K562 (cell line): ENCODE measurements around the gene WNT3. TPM values are rescaled to one million over a fixed set of nuclear protein-coding genes. Genes with fewer than 3 reads are reported as not detected.

Experiments used
- ATAC-seq: fragments of 200-7000 bp; cut with Tn5 transposase; 3 replicates; pipeline ENCODE4 v1.9.1; 2020; ENCODE audit warnings: moderate library complexity
- BruUV-seq: library from RNA; stranded (reverse); fragments of 400-500 nt; replicated peaks from 2 replicates; lab custom pipeline; 2021; lab: Mats Ljungman, UMichigan
- CTCF ChIA-PET: fragments of 300-600 bp; formaldehyde crosslinking; extraction: SDS; loops from one replicate; lab custom pipeline; 2021; ENCODE audit warnings: low intra/inter-chr PET ratio; lab: Yijun Ruan, JAX
- POLR2A ChIA-PET: fragments of 300-600, 350-650 bp; sonication (Branson Sonifier 250); formaldehyde crosslinking; extraction: SDS; loops from one replicate; lab custom pipeline; 2021; ENCODE audit warnings: antibody characterized with exemption, inconsistent platforms; lab: Yijun Ruan, JAX
- DNase-seq, 4 experiments: peaks; one replicate each; pipeline versions ENCODE4 v3.0.0 to v3.0.0-alpha.2; 2011 to 2018; ENCODE audit warnings: low spot score in 3 of 4, mixed read lengths in 3 of 4; ENCODE audit errors: extremely low read depth in 1 of 4
- FAIRE-seq: peaks from 2 replicates; lab custom pipeline; 2011; peaks lifted over from hg19 to GRCh38; lab: Jason Lieb, UNC
- H2AFZ ChIP-seq: 2 replicates; pipeline ENCODE4 v1.6.0; 2011; ENCODE audit warnings: low read depth, low read length, control low read depth, inconsistent platforms
- H3K27ac ChIP-seq: fragments of 200-600 bp; 3 replicates; pipeline ENCODE4 v1.8.0; 2011; ENCODE audit warnings: low read depth, mild to moderate bottlenecking, control low read depth, inconsistent platforms, low read length, moderate library complexity, mixed read lengths; ENCODE audit errors: extremely low read depth
- H3K27me3 ChIP-seq, 2 experiments: fragments of 300-600 bp in 1 of 2; 2 replicates in 1 of 2; 3 replicates in 1 of 2; pipeline versions ENCODE4 v1.6.0 to v1.8.0; 2011; ENCODE audit warnings: inconsistent platforms in 2 of 2, low read length in 2 of 2, mild to moderate bottlenecking in 1 of 2, mixed read lengths in 1 of 2, moderate library complexity in 1 of 2; ENCODE audit not compliant: control insufficient read depth in 2 of 2, insufficient read depth in 2 of 2
- H3K36me3 ChIP-seq: fragments of 300-600 bp; 3 replicates; pipeline ENCODE4 v1.8.0; 2011; ENCODE audit warnings: mild to moderate bottlenecking, low read length, inconsistent platforms; ENCODE audit not compliant: control insufficient read depth, insufficient read depth
- H3K4me1 ChIP-seq, 2 experiments: fragments of 200-600 bp in 1 of 2; replicated peaks in 1 of 2; 2 replicates in 1 of 2; 3 replicates in 1 of 2; pipeline versions ENCODE4 v1.5.1 to v1.8.0; 2011; ENCODE audit warnings: inconsistent platforms in 2 of 2, low read length in 2 of 2, mild to moderate bottlenecking in 1 of 2, mixed read lengths in 1 of 2, moderate library complexity in 1 of 2; ENCODE audit not compliant: control insufficient read depth in 2 of 2, insufficient read depth in 2 of 2
- H3K4me2 ChIP-seq: 2 replicates; pipeline ENCODE4 v1.6.1; 2011; ENCODE audit warnings: low read length, control low read depth, inconsistent platforms, mixed read lengths; ENCODE audit not compliant: insufficient read depth
- H3K4me3 ChIP-seq: fragments of 200-600 bp; sonication (generic), shearing (Covaris generic); 2 replicates; pipeline ENCODE4 v1.5.1; 2016; ENCODE audit warnings: control low read depth, inconsistent platforms
- H3K79me2 ChIP-seq: fragments of 200-600 bp; 3 replicates; pipeline ENCODE4 v1.8.0; 2011; ENCODE audit warnings: low read length, inconsistent platforms; ENCODE audit not compliant: control insufficient read depth, insufficient read depth
- H3K9ac ChIP-seq, 2 experiments: 2 replicates each; pipeline versions ENCODE4 v1.6.0 to v1.6.1; 2011; ENCODE audit warnings: low read depth in 2 of 2, low read length in 2 of 2, control low read depth in 1 of 2, inconsistent platforms in 1 of 2, mild to moderate bottlenecking in 1 of 2, mixed read lengths in 1 of 2; ENCODE audit not compliant: insufficient read depth in 1 of 2
- H3K9me1 ChIP-seq: one replicate; pipeline ENCODE4 v1.6.0; 2011; ENCODE audit warnings: inconsistent platforms, mild to moderate bottlenecking, low read length, moderate library complexity; ENCODE audit not compliant: control insufficient read depth, insufficient read depth
- H3K9me3 ChIP-seq: replicated peaks from 2 replicates; pipeline ENCODE4 v1.5.1; 2011; ENCODE audit warnings: low read depth, low read length, inconsistent platforms; ENCODE audit not compliant: control insufficient read depth, insufficient read depth
- H4K20me1 ChIP-seq: replicated peaks from 2 replicates; pipeline ENCODE4 v1.6.1; 2011; ENCODE audit warnings: low read length, inconsistent platforms, mixed read lengths; ENCODE audit not compliant: control insufficient read depth, insufficient read depth
- BCOR ChIP-seq: fragments of 450-650 bp; IDR thresholded peaks from 2 replicates; pipeline ENCODE4 v1.6.1; 2016
- CBFA2T3 ChIP-seq: fragments of 450-650 bp; IDR thresholded peaks from 2 replicates; pipeline ENCODE4 v1.6.1; 2017
- ELK1 ChIP-seq: sonication (generic); formaldehyde crosslinking; IDR thresholded peaks from 2 replicates; pipeline ENCODE4 v1.8.1; 2022; ENCODE audit warnings: missing genetic modification reagents
- MEIS2 ChIP-seq: fragments of 450-650 bp; IDR thresholded peaks from 2 replicates; pipeline ENCODE4 v1.6.1; 2014; ENCODE audit warnings: mild to moderate bottlenecking; ENCODE audit not compliant: partially characterized antibody
- NFIC ChIP-seq: fragments of 450-650 bp; IDR thresholded peaks from 2 replicates; pipeline ENCODE4 v1.6.1; 2017; ENCODE audit warnings: mild to moderate bottlenecking, inconsistent platforms
- PKNOX1 ChIP-seq: fragments of 450-650 bp; IDR thresholded peaks from 2 replicates; pipeline ENCODE4 v1.6.1; 2016
- TCF15 ChIP-seq: fragments of 250-450 bp; sonication (Bioruptor Pico); IDR thresholded peaks from 2 replicates; pipeline ENCODE4 v1.8.0; 2022; ENCODE audit warnings: moderate library complexity, mild to moderate bottlenecking, inconsistent platforms
- WGBS: fragments of 100-300 bp; shearing (Covaris generic); methylation state at CpG from one replicate; pipeline ENCODE4 v1.1.6; 2016; ENCODE audit warnings: low coverage, mixed read lengths; ENCODE audit not compliant: insufficient coverage; ENCODE audit errors: missing lambda C conversion rate; 5-methylcytosine and 5-hydroxymethylcytosine counted together
- in situ Hi-C: fragments of 300-500 bp; cut with MboI; formaldehyde crosslinking; loops from 4 replicates; pipeline ENCODE4 v1.15.0; 2018; ENCODE audit warnings: inconsistent platforms, mixed read lengths
- intact Hi-C: fragments of 100-400 bp; cut with micrococcal nuclease; formaldehyde crosslinking; loops from 2 replicates; pipeline ENCODE4 v1.14.2; 2022
- polyA plus RNA-seq, 8 experiments: library from polyadenylated mRNA; depleted of rRNA in 4 of 8; stranded (reverse) in 5 of 8; unstranded in 3 of 8; fragments of >200 nt; fragmentation: Nextera tagmentation in 2 of 8; fragmentation: Illumina TruSeq in 1 of 8; extraction: Ambion mirVana in 2 of 8; extraction: Trizol in 1 of 8; gene quantifications; 2 replicates each; pipeline versions ENCODE4 v1.2.1 to v1.2.3, GENCODE V29; 2011 to 2014; ENCODE audit warnings: inconsistent platforms in 1 of 8, missing spikeins in 1 of 8
- total RNA-seq, 7 experiments: library from RNA; depleted of rRNA in 6 of 7; stranded (reverse); fragments of >200 nt in 6 of 7; fragmentation: Illumina TruSeq in 2 of 7; extraction: Trizol in 2 of 7; gene quantifications; 2 replicates each; pipeline versions ENCODE4 v1.2.1 to v1.2.3, GENCODE V29; 2011 to 2021; ENCODE audit warnings: low replicate concordance in 1 of 7

WNT3 gene
- total and polyA plus RNA-seq, 9 of the 15 experiments (the other 6 are each of a cell fraction or from before 2014, with no cell fraction given): 1.5 to 6.1 (median 3.3) TPM

- Histone ChIP-seq H3K36me3 (no peaks in the 10 kb centered on the region), H3K27ac (no peak overlapping the region), H3K27me3 (no peaks in the 10 kb centered on the region), H3K4me1 (peaks cover 36 to 67% of the 10 kb centered on the region in 2 experiments), H3K9me1 (no peaks in the 10 kb centered on the region), H3K9me3 (no peaks in the 10 kb centered on the region), H4K20me1 (no peaks in the 10 kb centered on the region), H2AFZ (peak overlapping the region; percentile 88), H3K4me2 (no peak overlapping the region), H3K79me2 (no peaks in the 10 kb centered on the region), H3K9ac (peak overlapping the region in 1 of 2 experiments; percentile 18; a peak in 1 of 4 replicates), H3K4me3 (no peak overlapping the region)
- in situ Hi-C loops: no loop called here
- intact Hi-C loops: no loop called here
- 24% methylated on average over 7 of the region's 7 CpGs for WGBS
- CTCF ChIA-PET: no interaction called here
- ATAC-seq (no peak), FAIRE-seq (no peak), DNase-seq (peak in 1 of 4 experiments; percentile 43)
- BruUV-seq: no TSS peak
- POLR2A ChIA-PET: interaction anchor here (1.0 kb wide), 1 partner anchor 36 kb away, joined by 3 read pairs; no protein-coding TSS in a partner anchor
- no peak for TF ChIP-seq ELK1 (CRISPR knock-in tag)
- TF ChIP-seq NFIC: peak; percentile 82
- TF ChIP-seq MEIS2: peak; percentile 72
- TF ChIP-seq TCF15 (CRISPR knock-in tag): no peak
- 0 out of 2 replicates have a peak, but pooled peaks have one; percentile 24 for TF ChIP-seq BCOR
- TF ChIP-seq CBFA2T3: no peak
- 0 out of 2 replicates have a peak, but pooled peaks have one; percentile 5 for TF ChIP-seq PKNOX1
Measured at GRCh38 chr17:46783031-46783593, 35.4 kb downstream of the WNT3 start.
